GM21717 (cell line): ENCODE results near the gene SNAPC2.
"Not testable (repeated sequence)": the region's sequence is repeated elsewhere in the genome, so short reads cannot be mapped to it uniquely, and the experiment has no call there.

ENCODE experiments used
- ATAC-seq: cut with Tn5 transposase; IDR thresholded peaks from one replicate; pipeline ENCODE4 v1.9.1; 2021; ENCODE audit warnings: mild to moderate bottlenecking, moderate library complexity; ENCODE audit not compliant: unreplicated experiment

Gene SNAPC2

DNA sequence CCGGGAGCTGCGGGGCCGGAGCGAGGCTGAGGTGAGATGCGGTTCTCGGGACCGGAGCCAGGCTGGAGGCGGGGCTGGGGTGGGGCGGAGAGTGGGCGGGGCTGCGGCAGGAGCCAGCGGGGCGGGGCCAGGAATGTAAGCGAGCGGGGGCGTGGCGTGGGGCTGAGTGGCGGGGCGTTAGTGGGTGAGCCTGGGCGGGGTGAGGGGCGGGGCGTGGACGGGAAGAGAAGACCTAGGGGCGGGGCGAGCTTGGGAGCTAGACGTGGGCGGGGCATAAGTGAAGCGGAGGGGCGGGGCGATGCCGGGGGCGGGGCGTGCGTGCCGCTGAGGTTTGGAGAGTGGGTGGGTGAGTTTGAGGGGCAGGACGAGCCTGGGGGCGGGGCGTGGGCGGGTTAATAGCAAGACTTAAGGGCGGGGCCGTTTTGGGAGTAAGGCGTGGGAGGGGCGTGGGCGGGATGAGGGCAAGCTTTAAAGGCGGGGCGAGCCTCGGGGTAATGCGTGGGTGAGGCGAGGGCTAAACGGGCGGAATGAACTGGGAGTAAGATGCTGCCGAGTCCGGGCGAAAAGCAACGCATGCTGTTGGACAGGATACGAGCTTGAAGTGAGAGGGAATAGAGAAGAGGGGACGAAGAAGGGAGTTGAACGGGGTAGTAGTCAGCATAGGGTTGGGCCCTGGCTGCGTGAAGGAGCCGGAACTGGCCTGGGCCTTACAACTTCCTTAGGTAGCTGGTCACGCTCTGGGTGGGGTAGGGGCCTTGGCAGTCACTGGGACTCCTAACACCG lies 572 bp downstream of the SNAPC2 start:
- ATAC-seq = peak; percentile 20

DNA sequence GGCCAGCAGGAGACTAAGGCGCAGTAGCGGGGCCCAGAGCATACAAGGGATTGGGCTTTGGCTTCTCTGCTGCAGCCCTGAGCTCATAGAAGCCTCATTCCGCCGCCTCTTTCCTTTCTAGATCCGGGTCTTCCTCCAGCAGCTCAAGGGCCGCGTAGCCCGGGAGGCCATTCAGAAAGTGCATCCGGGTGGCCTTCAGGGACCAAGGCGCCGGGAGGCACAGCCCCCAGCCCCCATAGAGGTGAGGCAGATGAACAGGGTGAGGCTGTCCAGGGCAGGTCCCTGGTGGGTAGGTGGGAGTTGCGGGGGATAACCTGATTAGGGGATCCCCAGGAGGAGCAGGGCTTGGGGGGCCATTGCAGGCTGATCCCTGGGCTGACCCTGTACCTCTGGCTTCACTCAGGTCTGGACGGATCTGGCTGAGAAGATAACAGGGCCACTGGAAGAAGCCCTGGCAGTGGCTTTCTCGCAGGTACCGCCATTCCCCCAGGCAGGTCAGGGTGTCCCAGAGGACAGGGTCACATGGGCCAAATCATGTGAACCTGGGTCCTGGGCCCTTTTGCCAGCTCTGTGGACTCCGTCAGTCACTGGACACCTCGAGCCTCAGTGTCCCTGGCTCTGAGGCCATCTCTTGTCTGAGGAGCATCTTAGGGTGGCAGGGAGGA lies 1.3 kb downstream of the SNAPC2 start:
- no peak for ATAC-seq

DNA sequence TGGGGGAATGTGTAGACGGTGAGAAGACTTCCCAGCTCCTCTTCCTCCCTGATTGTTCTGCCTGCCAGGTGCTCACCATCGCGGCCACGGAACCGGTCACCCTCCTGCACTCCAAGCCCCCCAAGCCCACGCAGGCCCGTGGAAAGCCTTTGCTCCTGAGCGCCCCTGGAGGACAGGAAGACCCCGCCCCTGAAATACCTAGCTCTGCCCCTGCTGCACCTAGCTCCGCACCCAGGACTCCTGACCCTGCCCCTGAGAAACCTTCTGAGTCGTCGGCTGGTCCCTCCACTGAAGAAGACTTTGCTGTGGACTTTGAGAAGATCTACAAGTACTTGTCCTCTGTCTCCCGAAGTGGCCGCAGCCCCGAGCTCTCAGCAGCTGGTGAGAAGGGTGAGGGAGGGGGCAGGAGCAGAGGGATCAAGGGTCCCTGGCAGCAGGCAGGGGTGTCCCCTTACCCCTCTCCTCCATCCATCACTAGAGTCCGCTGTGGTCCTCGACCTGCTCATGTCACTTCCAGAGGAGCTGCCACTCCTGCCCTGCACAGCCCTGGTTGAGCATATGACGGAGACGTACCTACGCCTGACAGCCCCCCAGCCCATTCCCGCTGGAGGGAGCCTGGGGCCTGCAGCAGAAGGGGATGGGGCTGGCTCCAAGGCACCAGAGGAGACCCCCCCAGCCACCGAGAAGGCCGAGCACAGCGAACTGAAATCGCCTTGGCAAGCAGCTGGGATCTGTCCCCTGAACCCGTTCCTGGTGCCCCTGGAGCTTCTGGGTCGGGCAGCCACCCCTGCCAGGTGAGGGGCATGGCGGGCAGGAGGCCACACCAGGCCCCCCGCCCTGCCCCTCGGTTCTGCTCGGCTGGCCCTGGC lies 2.1 kb downstream of the SNAPC2 start:
- no peak for ATAC-seq

DNA sequence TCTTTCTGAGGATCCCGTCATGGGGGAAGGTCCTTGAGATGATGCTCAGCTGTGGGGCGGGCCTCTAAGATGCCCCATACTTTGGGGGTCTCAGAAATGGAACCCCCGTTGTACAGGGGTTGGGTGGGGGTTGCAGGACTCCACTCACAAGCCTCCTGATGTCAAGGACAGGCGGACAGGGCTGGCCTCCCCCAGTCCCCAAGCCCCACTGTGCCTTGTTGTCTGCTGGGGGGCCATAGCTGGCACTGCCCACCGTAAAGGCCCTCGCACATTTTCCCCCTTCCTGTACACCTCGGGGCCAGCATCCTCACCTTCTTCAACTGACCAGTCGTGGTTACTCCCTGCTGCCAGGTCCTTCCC lies 2.7 kb downstream of the SNAPC2 start:
- no peak for ATAC-seq

DNA sequence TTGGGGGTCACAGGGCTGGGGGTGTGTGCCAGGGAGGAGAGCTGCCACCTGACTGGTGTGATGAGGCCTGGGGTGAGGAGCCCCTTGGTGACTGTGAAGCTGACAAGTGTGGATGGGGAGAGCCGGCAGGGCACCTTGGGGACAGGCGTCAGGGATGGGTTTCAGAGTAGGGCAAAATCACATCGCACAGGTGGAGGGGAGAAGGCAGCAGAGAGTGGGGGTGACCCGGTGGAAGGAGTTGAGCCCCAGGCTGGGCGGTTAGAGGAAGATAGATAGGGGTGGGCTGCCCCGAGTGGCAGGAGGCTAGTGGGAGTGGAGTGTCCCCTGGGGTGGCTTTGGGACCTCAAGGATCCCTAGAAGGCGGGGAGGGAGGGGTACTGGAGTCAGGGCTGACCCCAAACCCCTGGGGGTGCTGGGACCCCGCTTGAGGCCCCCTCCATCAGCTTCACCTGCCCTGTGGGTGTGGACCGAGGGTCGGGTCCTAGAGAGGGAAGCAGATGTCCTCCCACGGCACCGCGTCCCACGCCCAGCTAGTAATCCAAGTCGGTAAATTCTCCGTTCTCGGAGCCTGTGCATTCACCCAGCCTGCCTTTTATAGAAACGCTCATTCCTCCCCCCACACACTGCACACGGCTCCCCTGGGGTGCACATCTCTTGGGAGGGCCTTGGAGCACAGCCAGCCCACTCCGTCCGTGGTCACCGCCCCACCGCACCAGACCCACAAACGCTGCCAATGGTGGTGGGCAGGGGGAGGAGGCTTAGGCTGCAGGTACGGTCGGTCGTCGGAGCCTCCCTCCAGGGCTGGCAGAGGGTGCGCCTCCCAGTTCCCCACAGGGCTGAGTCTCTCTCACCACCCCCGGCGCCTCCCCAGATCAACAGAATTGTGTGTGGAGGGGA lies 3.4 kb downstream of the SNAPC2 start:
- ATAC-seq = no peak

GRCh38 chr19:7924241-7924640 lies 4.1 kb downstream of the SNAPC2 start:
- ATAC-seq = no peak

GRCh38 chr19:7924651-7925170 lies 4.6 kb downstream of the SNAPC2 start:
- ATAC-seq = no peak

- no peak for ATAC-seq
Observed at GRCh38 chr19:7925171-7925851, 5.2 kb downstream of the SNAPC2 start.

DNA sequence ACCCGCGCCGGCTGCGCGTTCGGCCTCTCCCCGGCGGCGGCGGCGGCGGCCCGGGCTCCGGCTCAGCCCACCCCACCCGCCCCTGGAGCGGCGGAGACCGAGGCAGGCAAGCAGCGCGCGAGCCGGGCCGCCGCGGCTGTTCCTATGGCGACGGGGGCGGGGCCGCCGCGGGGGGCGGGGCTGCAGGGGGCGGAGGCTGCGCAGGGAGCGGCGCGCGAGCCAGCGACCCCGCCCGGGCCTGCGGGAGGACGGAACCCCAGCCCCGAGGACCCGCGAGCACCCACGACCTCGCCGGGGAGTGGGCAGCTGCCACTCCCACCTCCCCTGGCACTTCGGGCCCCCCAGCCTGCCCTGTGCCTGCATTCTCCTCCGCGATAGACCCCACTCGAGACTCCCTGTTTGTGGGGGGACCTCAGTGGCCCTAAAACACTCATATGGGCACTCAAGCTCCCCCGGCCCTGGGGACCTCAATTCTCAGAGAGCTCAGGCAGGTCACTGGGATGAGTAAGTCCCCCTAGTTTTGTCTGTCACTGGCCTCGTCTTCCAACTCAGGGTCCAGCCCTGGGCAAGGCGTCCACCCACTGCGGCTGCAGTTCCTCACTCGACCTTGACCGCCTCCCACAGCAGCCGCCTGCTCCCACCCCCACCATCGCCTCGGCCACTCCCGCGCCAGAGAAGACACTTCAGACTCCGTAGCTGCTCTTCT lies 6.0 kb downstream of the SNAPC2 start, which contains the start of gene CTXN1:
Gene CTXN1, minus strand, starts transcription at position 115 of the 706 bp plus-strand sequence. CDS start 597 bp downstream, outside the sequence.
- no peak for ATAC-seq

GRCh38 chr19:7926727-7927604 lies 6.8 kb downstream of the SNAPC2 start:
- ATAC-seq = no peak

DNA sequence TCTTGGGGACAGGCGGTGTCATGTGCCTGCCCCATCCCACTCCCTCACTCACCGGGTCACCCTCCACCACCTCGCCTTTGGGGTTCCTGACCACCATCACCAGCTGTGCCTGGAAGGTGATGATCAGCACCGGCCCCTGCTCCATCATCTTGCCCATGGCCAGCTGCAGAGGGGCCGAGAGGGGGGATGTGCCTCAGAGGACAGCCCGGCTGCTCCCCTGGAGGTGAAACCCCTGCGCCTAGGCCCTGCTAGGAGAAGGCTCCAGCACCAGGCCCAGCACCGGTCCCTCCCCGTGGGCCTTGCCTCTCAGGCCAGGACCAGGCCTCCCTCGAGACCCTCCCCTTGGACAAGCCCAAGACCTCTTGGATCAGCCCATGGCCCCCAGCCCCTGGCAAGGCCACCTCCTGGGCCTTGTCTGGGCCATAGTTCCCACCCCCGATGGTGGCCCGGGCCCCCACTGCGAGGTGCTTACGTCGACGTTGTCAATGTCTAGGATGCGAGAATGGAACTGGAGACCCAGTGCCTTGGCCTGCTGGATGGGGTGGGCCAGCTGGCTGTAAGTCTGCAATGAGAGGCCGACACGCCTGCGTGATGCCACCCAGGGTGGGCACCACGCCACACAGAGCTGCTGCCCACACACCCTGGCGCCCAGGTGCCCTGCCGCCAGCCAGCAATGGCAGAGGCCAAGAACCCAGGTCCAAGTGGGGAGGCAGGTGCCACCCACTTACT lies 7.6 kb downstream of the SNAPC2 start:
- no peak for ATAC-seq

DNA sequence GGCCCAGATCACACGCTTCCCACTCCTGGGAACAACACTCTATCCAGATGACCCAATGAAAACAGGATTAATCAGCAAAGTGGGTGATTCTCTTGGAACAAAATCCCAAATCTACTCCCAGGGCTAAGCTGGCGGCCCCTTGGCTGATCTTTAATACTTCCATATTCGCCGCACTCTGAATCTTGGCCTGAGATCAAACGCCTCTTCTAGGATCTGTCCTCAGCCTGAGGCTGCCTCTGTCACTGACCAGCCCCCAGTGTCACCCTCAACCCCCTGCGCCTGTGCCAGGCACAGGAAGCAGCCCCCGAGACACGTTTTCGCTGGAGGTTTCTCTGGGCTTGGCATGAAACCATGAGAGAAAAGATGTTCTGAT lies 8.2 kb downstream of the SNAPC2 start:
- no peak for ATAC-seq

- ATAC-seq = no peak
Observed at GRCh38 chr19:7928741-7929701, 8.9 kb downstream of the SNAPC2 start.

DNA sequence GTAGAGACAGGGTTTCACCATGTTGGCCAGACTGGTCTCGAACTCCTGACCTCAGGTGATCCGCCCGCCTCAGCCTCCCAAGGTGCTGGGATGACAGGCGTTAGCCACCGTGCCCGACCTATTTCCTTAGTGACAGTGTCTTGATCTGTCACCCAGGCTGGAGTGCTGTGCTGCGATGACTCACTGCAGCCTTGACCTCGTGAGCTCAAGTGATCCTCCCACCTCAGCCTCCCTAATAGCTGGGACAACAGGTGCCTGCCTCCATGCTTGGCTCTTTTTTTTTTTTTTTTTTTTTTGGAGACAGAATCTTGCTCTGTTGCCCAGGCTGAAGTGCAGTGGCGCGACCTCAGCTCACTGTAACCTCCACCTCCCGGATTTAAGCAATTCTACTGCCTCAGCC lies 9.9 kb downstream of the SNAPC2 start:
- ATAC-seq = not testable (repeated sequence)

DNA sequence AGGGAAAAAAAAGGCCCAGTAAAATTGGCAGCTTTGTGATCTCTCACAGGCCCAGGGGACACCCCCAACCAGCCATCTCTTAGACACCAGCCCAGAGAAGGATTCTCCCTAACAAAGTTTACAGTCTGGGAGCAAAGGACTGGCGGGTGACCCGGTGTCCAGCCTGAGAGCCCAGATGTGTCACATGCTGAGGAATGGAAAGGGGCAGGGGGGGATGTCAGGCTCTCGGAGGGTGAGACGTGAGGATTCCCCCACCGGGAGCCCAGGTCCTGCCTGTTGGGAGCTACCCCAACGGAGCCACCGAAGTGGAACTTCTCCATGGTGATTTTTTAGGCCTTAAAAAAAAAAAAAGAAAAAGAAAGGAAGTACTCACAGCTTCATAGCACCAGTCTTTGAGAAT lies 10.6 kb downstream of the SNAPC2 start:
- ATAC-seq = no peak
